HT1080 (cell line): ENCODE measurements around the gene PPFIA1. TPM values are rescaled to one million over a fixed set of nuclear protein-coding genes. Genes with fewer than 3 reads are reported as not detected.
"Not testable (repeated sequence)": the region's sequence is repeated elsewhere in the genome, so short reads cannot be mapped to it uniquely, and the experiment has no call there.

ENCODE experiments used
- DNase-seq: peaks from one replicate; pipeline ENCODE4 v3.0.0-alpha.2; 2015; ENCODE audit warnings: low read depth
- total RNA-seq: library from RNA; depleted of rRNA; stranded (reverse); fragments of >200 nt; shearing (Covaris generic); gene quantifications from 2 replicates; pipeline ENCODE4 v1.2.3, GENCODE V29; 2014

The PPFIA1 gene
- total RNA-seq, 1 experiment from 2014 or later: 27.7 TPM

DNA sequence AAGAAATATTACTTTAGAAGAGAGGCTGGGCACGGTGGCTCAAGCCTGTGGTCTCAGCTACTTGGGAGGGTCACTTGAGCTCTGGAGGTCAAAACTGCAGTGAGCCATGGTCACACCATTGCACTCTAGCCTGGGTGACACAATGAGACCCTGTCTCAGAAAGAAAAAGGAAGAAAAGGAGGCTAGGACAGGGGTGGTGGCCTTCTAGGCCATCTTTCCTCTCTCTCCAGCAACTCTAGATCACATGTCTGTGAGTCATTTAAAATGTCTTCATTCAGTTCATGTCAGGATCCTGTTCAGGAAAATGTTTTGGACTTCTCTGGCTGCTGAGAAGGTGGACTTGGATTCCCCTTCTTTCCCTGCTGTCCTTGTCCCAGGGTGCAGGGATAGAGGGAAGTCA, 53.3 kb downstream of the PPFIA1 start:
- DNase-seq: no peak

DNA sequence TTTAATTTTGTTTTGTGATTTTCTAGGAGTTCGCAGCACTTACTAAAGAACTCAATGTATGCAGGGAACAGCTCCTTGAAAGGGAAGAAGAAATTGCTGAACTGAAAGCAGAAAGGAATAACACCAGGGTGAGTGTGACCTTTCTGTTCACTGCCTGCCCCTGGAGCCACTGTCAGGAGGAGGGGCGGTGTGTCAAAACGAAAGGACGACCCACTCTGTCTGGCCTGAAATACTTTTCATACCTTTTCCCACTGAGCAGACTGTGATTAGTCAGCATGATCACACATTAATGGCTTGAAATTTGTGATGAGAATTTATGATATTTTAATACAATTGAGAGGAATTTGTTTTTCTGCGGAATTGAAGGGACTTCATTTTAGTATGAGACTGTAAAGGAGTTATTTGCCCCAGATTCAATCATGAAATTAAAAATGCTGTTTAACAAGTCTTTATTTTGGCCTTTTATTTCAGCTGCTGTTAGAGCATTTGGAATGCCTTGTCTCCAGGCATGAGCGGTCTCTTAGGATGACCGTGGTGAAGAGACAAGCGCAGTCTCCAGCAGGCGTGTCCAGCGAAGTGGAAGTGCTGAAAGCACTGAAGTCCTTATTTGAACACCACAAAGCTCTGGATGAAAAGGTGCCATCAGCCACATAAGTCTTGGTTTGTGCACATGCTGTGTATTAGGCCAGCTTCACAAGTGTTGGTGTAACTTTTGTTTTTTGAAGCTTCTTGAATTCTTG, 54.1 kb downstream of the PPFIA1 start:
- DNase-seq: no peak

DNA sequence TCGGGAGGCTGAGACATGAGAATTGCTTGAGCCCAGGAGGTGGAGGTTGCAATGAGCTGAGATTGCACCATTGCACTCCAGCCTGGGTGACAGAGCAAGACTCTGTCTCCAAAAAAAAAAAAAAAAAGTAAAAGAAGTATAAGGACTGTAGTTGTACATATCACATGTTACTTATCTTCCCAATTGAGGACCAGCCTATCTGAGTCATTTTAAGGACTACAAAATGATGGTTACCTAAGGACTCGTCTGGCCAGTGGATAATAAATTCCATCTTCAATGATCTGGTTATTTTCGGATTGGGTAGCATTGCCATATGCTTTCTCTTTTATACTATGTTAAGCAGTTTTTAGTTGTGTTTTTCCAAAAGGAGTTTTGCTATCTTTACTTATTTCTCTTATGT, 55.3 kb downstream of the PPFIA1 start:
- no peak for DNase-seq

- no peak for DNase-seq
Measured at GRCh38 chr11:70326365-70326811, 55.9 kb downstream of the PPFIA1 start.

- no peak for DNase-seq
Measured at GRCh38 chr11:70326833-70327232, 56.3 kb downstream of the PPFIA1 start.

DNA sequence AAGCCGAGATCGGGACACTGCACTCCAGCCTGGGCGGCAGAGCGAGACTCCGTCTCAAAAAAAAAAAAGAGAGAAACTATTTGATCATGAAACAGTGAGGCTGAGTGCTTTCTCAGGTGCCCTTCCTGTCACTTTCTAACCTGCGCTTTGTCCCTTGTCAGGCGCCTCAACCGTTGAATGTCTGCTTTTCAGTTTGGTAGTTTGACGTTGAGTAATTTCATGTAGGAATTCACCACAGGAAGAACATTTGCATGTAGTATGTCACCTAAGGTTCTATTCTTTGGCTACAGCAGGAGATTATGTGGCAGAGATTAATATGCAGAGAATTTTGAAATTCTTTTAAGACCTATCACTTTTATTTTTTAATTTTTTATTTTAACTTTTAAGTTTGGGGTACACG, 57.2 kb downstream of the PPFIA1 start:
- no peak for DNase-seq

DNA sequence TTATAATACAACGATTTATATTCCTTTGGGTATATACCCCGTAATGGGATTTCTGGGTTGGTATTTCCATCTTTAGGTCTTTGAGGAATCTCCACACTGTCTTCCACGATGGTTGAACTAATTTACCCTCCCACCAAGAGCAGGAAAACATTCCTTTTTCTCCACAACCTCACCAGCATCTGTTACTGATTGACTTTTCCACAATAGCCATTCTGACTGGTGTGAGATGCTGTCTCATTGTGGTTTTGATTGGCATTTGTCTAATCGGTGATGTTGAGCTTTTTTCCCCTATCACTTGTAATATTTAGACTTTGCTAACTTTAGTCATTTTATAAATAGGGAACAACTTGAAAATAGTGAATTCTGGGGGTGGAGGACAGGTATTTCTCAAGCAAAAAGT, 58.1 kb downstream of the PPFIA1 start:
- DNase-seq: no peak

- not testable (repeated sequence) for DNase-seq
Measured at GRCh38 chr11:70331320-70331843, 60.9 kb downstream of the PPFIA1 start.

DNA sequence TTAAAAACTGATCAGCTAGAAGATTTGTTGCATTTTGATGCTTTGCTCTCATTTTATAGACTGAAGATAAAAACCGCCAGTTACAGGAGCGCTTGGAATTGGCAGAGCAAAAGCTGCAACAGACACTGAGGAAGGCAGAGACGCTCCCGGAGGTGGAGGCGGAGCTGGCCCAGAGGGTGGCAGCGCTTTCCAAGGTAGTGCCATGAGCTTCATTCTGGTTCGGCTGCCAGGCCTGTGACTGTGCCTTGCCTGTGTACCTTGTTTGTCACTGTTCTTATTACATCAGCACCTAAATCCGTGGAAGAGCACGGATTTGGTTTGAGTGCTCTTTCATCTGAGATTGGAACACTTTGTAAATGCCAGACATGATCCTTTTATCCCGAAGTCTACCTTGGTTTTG, 61.4 kb downstream of the PPFIA1 start:
- no peak for DNase-seq

GRCh38 chr11:70332567-70332966, 62.1 kb downstream of the PPFIA1 start:
- no peak for DNase-seq

- DNase-seq: no peak
Measured at GRCh38 chr11:70333261-70333660, 62.8 kb downstream of the PPFIA1 start.

DNA sequence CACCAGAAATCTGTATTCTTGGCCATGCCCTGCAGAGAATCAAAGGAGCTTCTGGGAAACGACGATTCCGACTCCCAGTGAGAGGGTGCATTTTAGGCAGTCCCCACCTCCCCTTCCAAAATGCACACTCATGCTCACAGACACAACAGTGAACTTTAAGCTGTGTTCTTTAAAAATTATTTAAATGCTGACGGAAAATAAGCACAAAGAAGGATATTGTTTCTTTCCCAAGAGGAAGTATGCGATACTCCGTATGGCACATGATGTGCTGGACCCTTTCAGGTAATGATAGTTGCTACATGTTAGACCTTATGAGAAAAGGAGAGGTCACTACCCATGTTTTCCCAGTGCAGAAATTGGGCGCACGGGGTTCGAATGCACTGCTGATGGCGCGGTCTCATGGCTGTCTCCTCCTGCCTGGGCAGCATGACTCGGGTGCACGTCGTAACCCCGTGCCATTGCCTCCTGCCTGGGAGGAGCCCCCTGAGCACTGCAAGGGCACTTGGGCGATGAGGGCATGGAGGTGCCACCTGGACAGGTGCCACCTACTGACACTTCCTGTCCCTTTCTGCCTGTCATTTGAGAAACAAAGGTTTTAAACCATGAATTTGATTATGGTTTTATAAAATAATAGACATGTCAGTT, 64.0 kb downstream of the PPFIA1 start:
- no peak for DNase-seq

GRCh38 chr11:70335511-70335910, 65.0 kb downstream of the PPFIA1 start:
- DNase-seq: no peak

- DNase-seq: no peak
Measured at GRCh38 chr11:70338594-70338993, 68.1 kb downstream of the PPFIA1 start.

- DNase-seq: no peak
Measured at GRCh38 chr11:70339066-70339465, 68.6 kb downstream of the PPFIA1 start.

DNA sequence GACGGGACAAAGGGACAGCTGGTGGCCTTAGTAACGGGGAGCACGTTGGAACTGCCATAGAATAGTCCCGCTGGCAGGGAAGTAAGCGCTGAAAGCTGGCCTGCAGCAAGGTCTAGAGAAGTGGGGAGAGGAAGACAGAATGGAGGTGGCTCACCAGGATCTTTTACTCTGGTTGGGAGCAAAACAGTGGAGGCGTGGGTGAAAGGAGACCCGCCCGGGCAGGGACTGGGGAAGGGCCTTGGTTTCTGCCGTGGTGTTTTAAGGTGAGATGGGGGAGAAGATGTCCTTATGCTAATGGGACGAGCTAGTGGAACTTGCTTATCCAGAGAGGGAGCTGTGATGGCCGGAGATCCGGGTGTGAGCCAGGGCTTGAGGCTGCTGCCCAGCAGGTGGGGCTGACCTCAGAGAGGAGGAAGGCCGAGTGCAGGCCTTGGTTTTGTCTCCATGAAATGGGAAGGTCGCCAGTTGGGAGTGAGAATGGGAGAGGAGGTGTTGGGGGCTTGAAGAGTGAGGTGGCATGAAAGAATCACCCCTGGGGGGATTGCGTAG, 71.5 kb downstream of the PPFIA1 start:
- DNase-seq: no peak

GRCh38 chr11:70343636-70344035, 73.1 kb downstream of the PPFIA1 start:
- DNase-seq: no peak

DNA sequence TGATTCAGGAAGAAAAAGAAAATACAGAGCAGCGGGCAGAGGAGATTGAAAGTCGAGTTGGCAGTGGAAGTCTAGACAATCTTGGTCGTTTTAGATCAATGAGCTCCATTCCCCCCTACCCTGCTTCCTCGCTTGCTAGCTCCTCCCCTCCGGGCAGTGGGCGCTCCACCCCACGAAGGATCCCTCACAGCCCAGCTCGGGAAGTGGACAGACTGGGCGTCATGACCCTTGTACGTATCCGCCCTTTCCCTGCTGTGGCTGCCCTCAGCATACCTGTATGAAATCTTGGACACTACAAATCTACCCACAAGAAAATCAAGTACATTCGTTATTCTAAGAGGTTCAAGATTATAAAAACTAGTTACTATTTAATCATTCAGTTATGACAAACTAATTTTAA, 77.7 kb downstream of the PPFIA1 start:
- DNase-seq: no peak

GRCh38 chr11:70348608-70349007, 78.1 kb downstream of the PPFIA1 start:
- DNase-seq: no peak

GRCh38 chr11:70351646-70352045, 81.2 kb downstream of the PPFIA1 start:
- DNase-seq: no peak

- DNase-seq: no peak
Measured at GRCh38 chr11:70352100-70352499, 81.6 kb downstream of the PPFIA1 start.

DNA sequence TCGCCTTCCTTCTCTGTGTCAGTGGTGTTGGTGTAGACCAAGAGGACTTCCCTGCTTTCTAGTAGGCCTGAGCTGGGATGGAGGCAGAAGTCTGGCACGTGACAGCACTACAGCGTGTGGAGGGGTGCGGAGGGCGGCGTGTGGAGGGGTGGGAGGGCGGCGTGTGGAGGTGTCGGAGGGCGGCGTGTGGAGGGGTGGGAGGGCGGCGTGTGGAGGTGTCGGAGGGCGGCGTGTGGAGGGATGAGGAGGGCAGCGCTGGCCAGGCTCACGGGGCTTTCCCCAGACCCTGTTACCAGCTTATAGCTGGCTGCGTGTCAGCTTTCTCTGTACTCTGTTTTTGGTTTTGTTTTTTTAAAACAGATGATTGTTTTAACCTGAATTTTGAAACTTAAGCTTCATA, 82.1 kb downstream of the PPFIA1 start:
- DNase-seq: no peak

- DNase-seq: no peak
Measured at GRCh38 chr11:70353329-70353728, 82.8 kb downstream of the PPFIA1 start.
